T-helper 9 cell (primary cell): ENCODE measurements around the gene CD79A.
A peak's percentile ranks its signal among the peaks of the same experiment; 100 is the strongest.
"Not testable (repeated sequence)": the region's sequence is repeated elsewhere in the genome, so short reads cannot be mapped to it uniquely, and the experiment has no call there.

ENCODE experiments used
- DNase-seq: peaks from one replicate; pipeline ENCODE4 v3.0.0-alpha.2; 2020

Gene CD79A

GRCh38 chr19:41863209-41863931 lies 13.7 kb upstream of the CD79A start:
- no peak for DNase-seq

GRCh38 chr19:41864374-41864773 lies 12.7 kb upstream of the CD79A start:
- no peak for DNase-seq

- no peak for DNase-seq
These were observed 10.8 kb upstream of the CD79A start for GRCh38 chr19:41866284-41866683.

- no peak for DNase-seq
These were observed 8.7 kb upstream of the CD79A start for GRCh38 chr19:41868120-41868988.

GRCh38 chr19:41868989-41869300 lies 8.1 kb upstream of the CD79A start:
- no peak for DNase-seq

- no peak for DNase-seq
These were observed 7.6 kb upstream of the CD79A start for GRCh38 chr19:41869374-41869955.

- DNase-seq: no peak
These were observed 6.6 kb upstream of the CD79A start for GRCh38 chr19:41870401-41870873.

- peak; percentile 46 for DNase-seq
These were observed 5.3 kb upstream of the CD79A start for GRCh38 chr19:41871573-41872383.

- no peak for DNase-seq
These were observed 4.7 kb upstream of the CD79A start for GRCh38 chr19:41872384-41872774.

- DNase-seq: peak; percentile 64
These were observed 4.1 kb upstream of the CD79A start for GRCh38 chr19:41872775-41873647.

GRCh38 chr19:41875973-41876372 lies 1.1 kb upstream of the CD79A start:
- not testable (repeated sequence) for DNase-seq

GRCh38 chr19:41877916-41878905 lies 1.1 kb downstream of the CD79A start:
- DNase-seq: no peak

GRCh38 chr19:41879080-41879479 lies 2.0 kb downstream of the CD79A start:
- no peak for DNase-seq

- no peak for DNase-seq
These were observed 2.7 kb downstream of the CD79A start for GRCh38 chr19:41879670-41880328.

GRCh38 chr19:41880329-41880708 lies 3.2 kb downstream of the CD79A start:
- DNase-seq: no peak

- peak; percentile 48 for DNase-seq
These were observed 5.7 kb downstream of the CD79A start, which contains the start of gene ARHGEF1 for GRCh38 chr19:41882568-41883462. Gene ARHGEF1 (plus strand): TSS chr19:41883184. CDS start chr19:41888083, 4,899 bp downstream.

- no peak for DNase-seq
These were observed 6.4 kb downstream of the CD79A start for GRCh38 chr19:41883463-41883820.

GRCh38 chr19:41883821-41884733 lies 7.0 kb downstream of the CD79A start:
- peak; percentile 68 for DNase-seq
